Mammary epithelial cell (primary cell): ENCODE data around the gene RNF212.

ENCODE experiments used
- EZH2 ChIP-seq: IDR thresholded peaks from 2 replicates; pipeline ENCODE4 v1.6.1; 2012; ENCODE audit warnings: low read length, inconsistent platforms, borderline replicate concordance
- TF ChIP-seq, protein P1 (sequence below), 2 donors: IDR thresholded peaks in 1 of 2; conservative IDR thresholded peaks in 1 of 2; 2 replicates each; pipeline ENCODE4 v1.5.1; 2011 to 2012; ENCODE audit warnings: inconsistent platforms in 2 of 2, low read length in 2 of 2, mild to moderate bottlenecking in 2 of 2, control low read depth in 1 of 2, low read depth in 1 of 2; ENCODE audit not compliant: insufficient read depth in 1 of 2; ENCODE audit errors: extremely low read depth in 1 of 2

DNA sequence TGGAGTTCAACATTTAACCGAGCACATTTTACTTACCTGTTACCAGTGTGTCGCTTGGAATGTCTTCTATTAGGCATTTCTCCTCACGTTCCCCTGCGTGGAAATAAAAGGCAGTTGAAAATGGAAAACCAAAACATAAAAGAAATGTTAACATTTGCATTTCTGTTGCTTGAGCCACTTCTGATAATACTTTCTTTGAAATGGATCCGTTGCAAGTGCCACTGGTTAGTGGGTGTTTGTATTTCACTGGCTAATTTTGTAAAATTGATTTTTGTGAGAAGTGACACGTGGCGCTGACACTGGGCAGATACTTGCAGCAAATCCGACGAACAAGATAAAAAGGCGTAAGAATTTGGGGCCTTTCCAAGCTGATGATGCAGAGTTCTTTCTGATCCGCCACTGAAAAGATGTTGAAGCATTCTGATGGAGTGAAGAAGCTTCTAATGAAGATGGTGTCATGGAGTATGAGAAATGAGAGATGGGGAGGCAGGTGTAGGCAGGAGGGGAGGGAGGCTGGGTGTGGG is 40.3 kb upstream of the RNF212 start:
- TF ChIP-seq, protein P1, sequence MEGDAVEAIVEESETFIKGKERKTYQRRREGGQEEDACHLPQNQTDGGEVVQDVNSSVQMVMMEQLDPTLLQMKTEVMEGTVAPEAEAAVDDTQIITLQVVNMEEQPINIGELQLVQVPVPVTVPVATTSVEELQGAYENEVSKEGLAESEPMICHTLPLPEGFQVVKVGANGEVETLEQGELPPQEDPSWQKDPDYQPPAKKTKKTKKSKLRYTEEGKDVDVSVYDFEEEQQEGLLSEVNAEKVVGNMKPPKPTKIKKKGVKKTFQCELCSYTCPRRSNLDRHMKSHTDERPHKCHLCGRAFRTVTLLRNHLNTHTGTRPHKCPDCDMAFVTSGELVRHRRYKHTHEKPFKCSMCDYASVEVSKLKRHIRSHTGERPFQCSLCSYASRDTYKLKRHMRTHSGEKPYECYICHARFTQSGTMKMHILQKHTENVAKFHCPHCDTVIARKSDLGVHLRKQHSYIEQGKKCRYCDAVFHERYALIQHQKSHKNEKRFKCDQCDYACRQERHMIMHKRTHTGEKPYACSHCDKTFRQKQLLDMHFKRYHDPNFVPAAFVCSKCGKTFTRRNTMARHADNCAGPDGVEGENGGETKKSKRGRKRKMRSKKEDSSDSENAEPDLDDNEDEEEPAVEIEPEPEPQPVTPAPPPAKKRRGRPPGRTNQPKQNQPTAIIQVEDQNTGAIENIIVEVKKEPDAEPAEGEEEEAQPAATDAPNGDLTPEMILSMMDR (conservative IDR thresholded peaks at IDR 0.05 in 1 of 2, IDR thresholded peaks at IDR 0.05 in 1 of 2; ENCODE audit: extremely low read depth in 1 of 2, insufficient read depth in 1 of 2, low read depth in 1 of 2, low read length in 2 of 2): no peak
- TF ChIP-seq EZH2: no peak
